ENCODE results near the gene PAFAH2. TPM values are rescaled to one million over a fixed set of nuclear protein-coding genes. Genes with fewer than 3 reads are reported as not detected.

The PAFAH2 gene
- total and polyA plus RNA-seq, 2 of the 13 experiments (the other 11 are each of a cell fraction or from before 2014, with no cell fraction given) = 6.9 to 9.4 TPM

DNA sequence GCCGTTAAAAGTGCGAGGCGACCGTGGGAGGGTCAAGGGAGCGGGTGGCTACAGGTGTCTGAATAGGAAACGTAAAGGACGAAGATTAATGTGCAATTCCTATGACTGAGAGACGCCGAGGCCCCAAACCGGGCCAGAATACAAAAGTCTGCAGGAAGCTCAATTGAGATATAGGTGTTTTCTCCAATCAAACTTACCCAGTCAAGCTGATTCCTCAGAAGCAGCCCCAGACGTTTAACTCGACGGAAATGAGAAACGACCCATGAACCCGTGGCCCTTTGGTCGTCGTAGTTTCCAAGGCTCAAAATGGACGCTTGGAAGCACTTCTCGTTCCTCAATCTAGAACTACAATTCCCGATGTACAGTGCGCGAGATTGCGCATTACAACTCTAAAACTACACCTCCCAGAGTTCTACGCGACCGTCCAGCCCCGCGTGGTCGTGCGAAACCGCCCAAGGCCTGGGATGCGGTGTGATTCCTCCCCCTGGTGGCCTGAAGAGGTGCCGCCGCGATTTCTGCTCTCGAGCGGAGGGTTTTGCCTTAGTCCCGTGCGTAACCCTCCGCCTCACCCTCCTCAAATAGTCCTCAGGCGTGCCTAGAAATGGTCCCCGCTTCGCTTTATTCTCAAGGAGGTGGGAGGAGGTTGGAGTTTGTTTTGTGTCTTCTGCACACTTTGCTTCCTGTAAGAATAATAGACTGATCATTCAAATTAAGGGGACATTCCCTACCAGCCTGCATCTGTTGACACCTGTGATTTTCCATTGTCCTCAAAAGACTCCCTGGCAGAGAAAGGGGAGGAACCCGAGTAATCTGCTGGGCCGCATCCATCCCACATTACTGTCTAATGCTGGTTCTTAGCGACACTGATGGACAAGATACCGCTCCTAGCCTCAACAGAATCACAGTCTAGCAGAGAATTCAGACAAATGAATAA lies at the start of gene PAFAH2 (continued):
- TF ChIP-seq, protein P1, sequence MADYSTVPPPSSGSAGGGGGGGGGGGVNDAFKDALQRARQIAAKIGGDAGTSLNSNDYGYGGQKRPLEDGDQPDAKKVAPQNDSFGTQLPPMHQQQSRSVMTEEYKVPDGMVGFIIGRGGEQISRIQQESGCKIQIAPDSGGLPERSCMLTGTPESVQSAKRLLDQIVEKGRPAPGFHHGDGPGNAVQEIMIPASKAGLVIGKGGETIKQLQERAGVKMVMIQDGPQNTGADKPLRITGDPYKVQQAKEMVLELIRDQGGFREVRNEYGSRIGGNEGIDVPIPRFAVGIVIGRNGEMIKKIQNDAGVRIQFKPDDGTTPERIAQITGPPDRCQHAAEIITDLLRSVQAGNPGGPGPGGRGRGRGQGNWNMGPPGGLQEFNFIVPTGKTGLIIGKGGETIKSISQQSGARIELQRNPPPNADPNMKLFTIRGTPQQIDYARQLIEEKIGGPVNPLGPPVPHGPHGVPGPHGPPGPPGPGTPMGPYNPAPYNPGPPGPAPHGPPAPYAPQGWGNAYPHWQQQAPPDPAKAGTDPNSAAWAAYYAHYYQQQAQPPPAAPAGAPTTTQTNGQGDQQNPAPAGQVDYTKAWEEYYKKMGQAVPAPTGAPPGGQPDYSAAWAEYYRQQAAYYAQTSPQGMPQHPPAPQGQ (CRISPR knock-in tag; IDR thresholded peaks at IDR 0.05; ENCODE audit: borderline replicate concordance) = no peak
- TF ChIP-seq ZNF790 (CRISPR knock-in tag; IDR thresholded peaks at IDR 0.05; ENCODE audit: borderline replicate concordance) (no peak), MAFK (conservative IDR thresholded peaks at IDR 0.05 in 1 of 2, IDR thresholded peaks at IDR 0.05 in 1 of 2; ENCODE audit: low read length in 2 of 2) (0 out of 4 replicates have a peak, but pooled peaks of 1 of the 2 experiments have one; percentile 19), PAF1 (CRISPR knock-in tag; IDR thresholded peaks at IDR 0.05) (no peak), ZNF598 (CRISPR knock-in tag; IDR thresholded peaks at IDR 0.05; ENCODE audit: borderline replicate concordance) (0 out of 2 replicates have a peak, but pooled peaks have one; percentile 21), ZFP37 (CRISPR knock-in tag; IDR thresholded peaks at IDR 0.05; ENCODE audit: borderline replicate concordance) (peak; percentile 82; the same call in 1 of the 2 replicates), ZFP36L2 (CRISPR knock-in tag; IDR thresholded peaks at IDR 0.05) (0 out of 2 replicates have a peak, but pooled peaks have one; percentile 45), ZBTB1 (CRISPR knock-in tag; IDR thresholded peaks at IDR 0.05; ENCODE audit: borderline replicate concordance) (no peak), SATB2 (CRISPR knock-in tag; IDR thresholded peaks at IDR 0.05) (no peak), DNMT1 (CRISPR knock-in tag; IDR thresholded peaks at IDR 0.05) (peak; percentile 87; the same call in 1 of the 2 replicates), SSRP1 (CRISPR knock-in tag; IDR thresholded peaks at IDR 0.05) (peak; percentile 77; the same call in 1 of the 2 replicates), SMARCE1 (IDR thresholded peaks at IDR 0.05; ENCODE audit: borderline replicate concordance) (no peak), ZNF792 (CRISPR knock-in tag; IDR thresholded peaks at IDR 0.05) (peak; percentile 92), CCDC6 (CRISPR knock-in tag; IDR thresholded peaks at IDR 0.05) (peak; percentile 44; the same call in 1 of the 2 replicates)
- TF ChIP-seq, protein P2, sequence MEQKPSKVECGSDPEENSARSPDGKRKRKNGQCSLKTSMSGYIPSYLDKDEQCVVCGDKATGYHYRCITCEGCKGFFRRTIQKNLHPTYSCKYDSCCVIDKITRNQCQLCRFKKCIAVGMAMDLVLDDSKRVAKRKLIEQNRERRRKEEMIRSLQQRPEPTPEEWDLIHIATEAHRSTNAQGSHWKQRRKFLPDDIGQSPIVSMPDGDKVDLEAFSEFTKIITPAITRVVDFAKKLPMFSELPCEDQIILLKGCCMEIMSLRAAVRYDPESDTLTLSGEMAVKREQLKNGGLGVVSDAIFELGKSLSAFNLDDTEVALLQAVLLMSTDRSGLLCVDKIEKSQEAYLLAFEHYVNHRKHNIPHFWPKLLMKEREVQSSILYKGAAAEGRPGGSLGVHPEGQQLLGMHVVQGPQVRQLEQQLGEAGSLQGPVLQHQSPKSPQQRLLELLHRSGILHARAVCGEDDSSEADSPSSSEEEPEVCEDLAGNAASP (CRISPR knock-in tag; IDR thresholded peaks at IDR 0.05; ENCODE audit: borderline replicate concordance) = peak; percentile 98
- TF ChIP-seq, protein P3, sequence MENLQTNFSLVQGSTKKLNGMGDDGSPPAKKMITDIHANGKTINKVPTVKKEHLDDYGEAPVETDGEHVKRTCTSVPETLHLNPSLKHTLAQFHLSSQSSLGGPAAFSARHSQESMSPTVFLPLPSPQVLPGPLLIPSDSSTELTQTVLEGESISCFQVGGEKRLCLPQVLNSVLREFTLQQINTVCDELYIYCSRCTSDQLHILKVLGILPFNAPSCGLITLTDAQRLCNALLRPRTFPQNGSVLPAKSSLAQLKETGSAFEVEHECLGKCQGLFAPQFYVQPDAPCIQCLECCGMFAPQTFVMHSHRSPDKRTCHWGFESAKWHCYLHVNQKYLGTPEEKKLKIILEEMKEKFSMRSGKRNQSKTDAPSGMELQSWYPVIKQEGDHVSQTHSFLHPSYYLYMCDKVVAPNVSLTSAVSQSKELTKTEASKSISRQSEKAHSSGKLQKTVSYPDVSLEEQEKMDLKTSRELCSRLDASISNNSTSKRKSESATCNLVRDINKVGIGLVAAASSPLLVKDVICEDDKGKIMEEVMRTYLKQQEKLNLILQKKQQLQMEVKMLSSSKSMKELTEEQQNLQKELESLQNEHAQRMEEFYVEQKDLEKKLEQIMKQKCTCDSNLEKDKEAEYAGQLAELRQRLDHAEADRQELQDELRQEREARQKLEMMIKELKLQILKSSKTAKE (CRISPR knock-in tag; IDR thresholded peaks at IDR 0.05; ENCODE audit: borderline replicate concordance) = no peak
- TF ChIP-seq, protein P4, sequence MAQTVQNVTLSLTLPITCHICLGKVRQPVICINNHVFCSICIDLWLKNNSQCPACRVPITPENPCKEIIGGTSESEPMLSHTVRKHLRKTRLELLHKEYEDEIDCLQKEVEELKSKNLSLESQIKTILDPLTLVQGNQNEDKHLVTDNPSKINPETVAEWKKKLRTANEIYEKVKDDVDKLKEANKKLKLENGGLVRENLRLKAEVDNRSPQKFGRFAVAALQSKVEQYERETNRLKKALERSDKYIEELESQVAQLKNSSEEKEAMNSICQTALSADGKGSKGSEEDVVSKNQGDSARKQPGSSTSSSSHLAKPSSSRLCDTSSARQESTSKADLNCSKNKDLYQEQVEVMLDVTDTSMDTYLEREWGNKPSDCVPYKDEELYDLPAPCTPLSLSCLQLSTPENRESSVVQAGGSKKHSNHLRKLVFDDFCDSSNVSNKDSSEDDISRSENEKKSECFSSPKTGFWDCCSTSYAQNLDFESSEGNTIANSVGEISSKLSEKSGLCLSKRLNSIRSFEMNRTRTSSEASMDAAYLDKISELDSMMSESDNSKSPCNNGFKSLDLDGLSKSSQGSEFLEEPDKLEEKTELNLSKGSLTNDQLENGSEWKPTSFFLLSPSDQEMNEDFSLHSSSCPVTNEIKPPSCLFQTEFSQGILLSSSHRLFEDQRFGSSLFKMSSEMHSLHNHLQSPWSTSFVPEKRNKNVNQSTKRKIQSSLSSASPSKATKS (CRISPR knock-in tag; IDR thresholded peaks at IDR 0.05) = 0 out of 2 replicates have a peak, but pooled peaks have one; percentile 32
- TF ChIP-seq, protein P5, sequence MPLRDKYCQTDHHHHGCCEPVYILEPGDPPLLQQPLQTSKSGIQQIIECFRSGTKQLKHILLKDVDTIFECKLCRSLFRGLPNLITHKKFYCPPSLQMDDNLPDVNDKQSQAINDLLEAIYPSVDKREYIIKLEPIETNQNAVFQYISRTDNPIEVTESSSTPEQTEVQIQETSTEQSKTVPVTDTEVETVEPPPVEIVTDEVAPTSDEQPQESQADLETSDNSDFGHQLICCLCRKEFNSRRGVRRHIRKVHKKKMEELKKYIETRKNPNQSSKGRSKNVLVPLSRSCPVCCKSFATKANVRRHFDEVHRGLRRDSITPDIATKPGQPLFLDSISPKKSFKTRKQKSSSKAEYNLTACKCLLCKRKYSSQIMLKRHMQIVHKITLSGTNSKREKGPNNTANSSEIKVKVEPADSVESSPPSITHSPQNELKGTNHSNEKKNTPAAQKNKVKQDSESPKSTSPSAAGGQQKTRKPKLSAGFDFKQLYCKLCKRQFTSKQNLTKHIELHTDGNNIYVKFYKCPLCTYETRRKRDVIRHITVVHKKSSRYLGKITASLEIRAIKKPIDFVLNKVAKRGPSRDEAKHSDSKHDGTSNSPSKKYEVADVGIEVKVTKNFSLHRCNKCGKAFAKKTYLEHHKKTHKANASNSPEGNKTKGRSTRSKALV (CRISPR knock-in tag; IDR thresholded peaks at IDR 0.05) = 0 out of 2 replicates have a peak, but pooled peaks have one; percentile 74
